GM21723 (cell line): ENCODE results near the gene TGFBR2.

Experiments
- ATAC-seq: cut with Tn5 transposase; IDR thresholded peaks from one replicate; pipeline ENCODE4 v1.9.1; 2021; ENCODE audit warnings: mild to moderate bottlenecking, moderate library complexity; ENCODE audit not compliant: unreplicated experiment

TGFBR2 gene

GRCh38 chr3:30671527-30672286 is 65.3 kb downstream of the TGFBR2 start:
- ATAC-seq = no peak

GRCh38 chr3:30672287-30672735 is 65.9 kb downstream of the TGFBR2 start:
- ATAC-seq = no peak

GRCh38 chr3:30672959-30673358 is 66.6 kb downstream of the TGFBR2 start:
- ATAC-seq = no peak

GRCh38 chr3:30673425-30674341 is 67.3 kb downstream of the TGFBR2 start:
- ATAC-seq = no peak

- ATAC-seq = no peak
These were observed 68.6 kb downstream of the TGFBR2 start for GRCh38 chr3:30675006-30675405.

- no peak for ATAC-seq
These were observed 69.4 kb downstream of the TGFBR2 start for GRCh38 chr3:30675774-30676173.

- ATAC-seq = no peak
These were observed 70.3 kb downstream of the TGFBR2 start for GRCh38 chr3:30676424-30677346.

GRCh38 chr3:30677347-30677685 is 70.9 kb downstream of the TGFBR2 start:
- ATAC-seq = no peak

GRCh38 chr3:30679045-30679444 is 72.6 kb downstream of the TGFBR2 start:
- ATAC-seq = no peak

- ATAC-seq = no peak
These were observed 74.6 kb downstream of the TGFBR2 start for GRCh38 chr3:30680789-30681648.

- ATAC-seq = no peak
These were observed 75.3 kb downstream of the TGFBR2 start for GRCh38 chr3:30681649-30682211.

GRCh38 chr3:30682434-30683155 is 76.2 kb downstream of the TGFBR2 start:
- no peak for ATAC-seq

GRCh38 chr3:30683769-30684168 is 77.4 kb downstream of the TGFBR2 start:
- ATAC-seq = no peak

GRCh38 chr3:30684356-30684755 is 78.0 kb downstream of the TGFBR2 start:
- no peak for ATAC-seq

GRCh38 chr3:30685267-30685667 is 78.9 kb downstream of the TGFBR2 start:
- ATAC-seq = no peak

GRCh38 chr3:30686176-30686575 is 79.8 kb downstream of the TGFBR2 start:
- ATAC-seq = no peak

- no peak for ATAC-seq
These were observed 80.4 kb downstream of the TGFBR2 start for GRCh38 chr3:30686799-30687198.

- ATAC-seq = no peak
These were observed 81.6 kb downstream of the TGFBR2 start for GRCh38 chr3:30687930-30688570.
